Colonic mucosa (tissue), 4 donors: ENCODE data around the gene CCNY. TPM values are rescaled to one million over a fixed set of nuclear protein-coding genes. Genes with fewer than 3 reads are reported as not detected.

Experiments used
- DNase-seq: peaks from one replicate; pipeline ENCODE4 v3.0.0-alpha.2; 2020
- H3K27ac ChIP-seq: fragments of 200-600 bp; one replicate; pipeline ENCODE4 v1.8.0; 2021
- H3K27me3 ChIP-seq: fragments of 200-600 bp; one replicate; pipeline ENCODE4 v1.8.0; 2021
- H3K36me3 ChIP-seq: fragments of 200-600 bp; one replicate; pipeline ENCODE4 v1.8.0; 2021
- H3K4me1 ChIP-seq: fragments of 200-600 bp; one replicate; pipeline ENCODE4 v1.8.0; 2021; ENCODE audit warnings: mild to moderate bottlenecking
- H3K4me3 ChIP-seq: fragments of 200-600 bp; one replicate; pipeline ENCODE4 v1.8.0; 2021
- H3K9ac ChIP-seq, 2 donors: one replicate each; pipeline ENCODE4 v1.7.0; 2013; ENCODE audit warnings: control low read depth in 2 of 2, low read depth in 2 of 2, low read length in 2 of 2
- H3K9me3 ChIP-seq: fragments of 200-600 bp; one replicate; pipeline ENCODE4 v1.8.0; 2021
- intact Hi-C: fragments of 100-400 bp; cut with DNase I; formaldehyde crosslinking; loops from one replicate; pipeline ENCODE4 v1.14.1; 2022
- total RNA-seq, 2 donors: library from RNA; stranded (reverse); fragmentation: NEBNext Ultra II Directional in 1 of 2; extraction: Animal tissue kit (Norgen Biotek cat#: 25700) in 1 of 2; gene quantifications; one replicate each; pipeline ENCODE4 v1.2.1, GENCODE V29; 2021
- TF ChIP-seq, protein P1 (sequence below): fragments of 200-600 bp; IDR thresholded peaks from one replicate; pipeline ENCODE4 v1.8.0; 2022; ENCODE audit warnings: antibody characterized with exemption, mild to moderate bottlenecking
- donor health status: healthy.
- donor health status: DM: no; HTN: no; CAD: no.
- donor health status: DM: no; HTN: no; CAD: no.

The CCNY gene
- total RNA-seq, 2 donors from 2014 or later = 43.5 to 68.6 TPM

DNA sequence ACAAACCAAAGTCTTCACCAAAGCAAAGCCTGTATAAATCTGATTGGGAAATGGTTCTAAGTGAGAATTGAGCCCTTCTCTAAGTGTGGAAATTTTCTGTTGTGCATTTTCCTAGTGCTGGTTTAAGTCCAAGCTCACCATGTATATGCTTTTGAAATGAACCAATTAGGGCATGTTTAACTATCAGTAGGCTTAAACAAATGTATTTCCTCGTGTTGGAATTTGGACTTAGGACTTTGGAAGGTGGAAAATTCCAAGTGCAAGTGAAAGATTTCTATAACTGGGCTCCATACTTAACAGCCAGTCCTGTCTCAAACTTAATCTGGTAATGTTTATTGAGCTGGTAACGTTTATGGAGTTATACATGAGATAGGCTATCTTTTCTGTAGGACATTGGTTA lies 28.5 kb downstream of the CCNY start:
- TF ChIP-seq, protein P1, sequence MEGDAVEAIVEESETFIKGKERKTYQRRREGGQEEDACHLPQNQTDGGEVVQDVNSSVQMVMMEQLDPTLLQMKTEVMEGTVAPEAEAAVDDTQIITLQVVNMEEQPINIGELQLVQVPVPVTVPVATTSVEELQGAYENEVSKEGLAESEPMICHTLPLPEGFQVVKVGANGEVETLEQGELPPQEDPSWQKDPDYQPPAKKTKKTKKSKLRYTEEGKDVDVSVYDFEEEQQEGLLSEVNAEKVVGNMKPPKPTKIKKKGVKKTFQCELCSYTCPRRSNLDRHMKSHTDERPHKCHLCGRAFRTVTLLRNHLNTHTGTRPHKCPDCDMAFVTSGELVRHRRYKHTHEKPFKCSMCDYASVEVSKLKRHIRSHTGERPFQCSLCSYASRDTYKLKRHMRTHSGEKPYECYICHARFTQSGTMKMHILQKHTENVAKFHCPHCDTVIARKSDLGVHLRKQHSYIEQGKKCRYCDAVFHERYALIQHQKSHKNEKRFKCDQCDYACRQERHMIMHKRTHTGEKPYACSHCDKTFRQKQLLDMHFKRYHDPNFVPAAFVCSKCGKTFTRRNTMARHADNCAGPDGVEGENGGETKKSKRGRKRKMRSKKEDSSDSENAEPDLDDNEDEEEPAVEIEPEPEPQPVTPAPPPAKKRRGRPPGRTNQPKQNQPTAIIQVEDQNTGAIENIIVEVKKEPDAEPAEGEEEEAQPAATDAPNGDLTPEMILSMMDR = no peak
- Histone ChIP-seq H3K4me1 (no peaks in the 10 kb centered on the region), H3K9me3 (no peaks in the 10 kb centered on the region), H3K9ac (no peak overlapping the region), H3K36me3 (no peaks in the 10 kb centered on the region), H3K27ac (peak overlapping the region; percentile 39), H3K4me3 (no peak overlapping the region), H3K27me3 (no peaks in the 10 kb centered on the region)
- intact Hi-C loops = no loop called here
- DNase-seq = peak; percentile 40

DNA sequence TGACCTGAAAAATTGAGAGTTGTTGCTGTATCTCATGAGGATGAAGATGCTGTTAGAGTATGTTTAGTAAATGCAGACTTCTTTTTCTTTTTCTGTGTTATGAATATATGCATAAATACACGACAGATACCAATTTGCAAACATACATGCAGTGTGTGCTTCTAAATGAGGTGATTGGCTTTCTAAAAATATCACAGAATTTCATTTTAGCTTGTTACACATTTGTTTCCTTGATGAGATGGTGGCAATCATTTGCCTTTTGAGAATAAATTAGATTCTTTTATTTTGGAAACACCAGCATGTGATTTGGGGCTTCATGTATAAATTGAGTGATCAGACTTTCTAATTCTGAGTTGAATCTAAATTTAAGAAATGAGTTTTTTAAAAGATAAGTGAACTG lies 29.7 kb downstream of the CCNY start:
- H3K4me1 ChIP-seq = no peaks in the 10 kb centered on the region
- TF ChIP-seq, protein P1 = no peak
- no peaks in the 10 kb centered on the region for H3K9me3 ChIP-seq
- no peak overlapping the region for H3K9ac ChIP-seq
- no peaks in the 10 kb centered on the region for H3K27me3 ChIP-seq
- no peak for DNase-seq
- H3K27ac ChIP-seq = no peak overlapping the region
- intact Hi-C loops = no loop called here
- H3K4me3 ChIP-seq = no peak overlapping the region
- H3K36me3 ChIP-seq = no peaks in the 10 kb centered on the region

DNA sequence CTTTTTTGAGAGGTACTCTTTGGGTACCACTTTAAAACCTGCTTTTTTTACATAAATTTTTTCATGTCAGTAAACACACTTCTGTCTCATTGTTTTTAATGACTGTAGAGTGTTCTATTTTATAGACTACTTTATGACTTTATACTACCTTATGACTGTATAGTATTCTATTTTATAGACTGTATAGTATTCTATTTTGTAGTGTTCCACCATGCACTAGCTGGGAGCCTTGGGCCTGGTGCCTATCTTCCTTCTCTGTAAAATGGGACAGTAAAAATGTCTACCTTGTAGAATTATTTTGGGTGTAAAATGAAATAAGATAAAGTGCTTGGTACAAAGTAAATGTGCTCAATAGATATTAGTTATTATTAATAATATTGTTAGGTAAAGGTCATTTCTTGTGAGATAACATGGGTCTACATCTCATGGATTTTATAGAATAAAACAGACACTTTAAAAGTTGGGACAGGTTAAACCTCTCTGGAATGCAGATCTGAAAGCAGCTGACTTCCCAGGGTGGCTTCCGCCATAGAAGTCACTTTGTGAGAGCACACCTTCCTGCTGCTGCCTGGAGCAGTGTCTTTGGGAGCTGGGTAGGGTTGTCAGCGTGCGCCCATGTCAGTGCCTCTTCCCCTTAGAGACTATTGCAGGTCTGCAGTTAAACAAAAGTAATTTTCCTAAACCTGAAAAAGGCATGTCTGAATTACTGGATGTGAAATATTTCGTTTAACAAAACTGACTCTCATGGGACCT lies 31.0 kb downstream of the CCNY start:
- TF ChIP-seq, protein P1 = no peak
- H3K27ac ChIP-seq = no peak overlapping the region
- DNase-seq = no peak
- H3K9ac ChIP-seq = no peak overlapping the region
- no peaks in the 10 kb centered on the region for H3K27me3 ChIP-seq
- intact Hi-C loops = no loop called here
- no peaks in the 10 kb centered on the region for H3K36me3 ChIP-seq
- no peaks in the 10 kb centered on the region for H3K4me1 ChIP-seq
- no peaks in the 10 kb centered on the region for H3K9me3 ChIP-seq
- H3K4me3 ChIP-seq = no peak overlapping the region

DNA sequence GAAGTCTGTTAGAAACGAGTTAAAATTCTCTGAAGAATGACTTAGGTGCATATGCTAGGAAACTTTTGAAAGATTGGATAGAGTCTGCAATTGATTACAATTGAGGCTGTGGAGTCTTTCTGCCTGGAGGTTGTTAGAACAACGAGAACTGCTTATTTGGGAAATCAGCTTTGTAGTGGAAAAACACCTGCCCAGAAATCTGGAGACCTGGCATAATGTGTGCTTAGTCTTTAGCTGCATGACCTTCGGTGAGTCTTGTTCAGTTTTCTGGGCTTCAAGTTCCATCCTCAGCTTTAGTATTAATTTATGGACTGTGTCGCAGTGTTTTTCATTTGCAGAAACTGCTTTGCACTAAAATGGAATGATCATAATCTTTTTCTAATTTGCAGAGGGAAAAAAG lies 31.7 kb downstream of the CCNY start:
- H3K27ac ChIP-seq = no peak overlapping the region

DNA sequence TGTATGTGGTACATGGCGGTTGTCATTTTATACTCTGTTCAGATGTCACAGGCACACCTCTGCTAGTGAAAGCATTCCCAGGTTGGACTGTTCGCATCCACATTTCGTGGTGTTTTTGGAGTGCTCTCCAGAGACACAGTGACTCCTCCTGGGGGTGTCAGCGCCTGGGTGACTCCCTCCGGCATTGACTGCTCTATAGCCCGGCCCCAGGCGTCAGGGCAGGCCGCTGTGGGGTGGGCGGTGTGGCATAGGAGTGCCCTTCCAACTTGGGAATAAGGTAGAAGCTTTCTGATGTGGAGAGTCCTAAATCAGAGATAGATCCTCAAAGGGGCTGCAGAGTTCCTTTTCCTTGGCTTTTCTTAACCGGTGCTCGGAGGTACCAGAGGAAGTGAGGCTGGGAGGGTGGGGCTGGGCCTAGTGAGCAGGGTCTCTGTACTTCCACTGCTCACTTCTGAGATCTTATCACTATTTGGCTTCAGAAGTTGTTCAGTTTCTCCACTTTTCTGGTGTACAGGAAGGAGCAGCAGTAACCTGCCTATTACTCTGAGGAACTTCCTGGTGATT lies 32.3 kb downstream of the CCNY start:
- intact Hi-C loops = no loop called here
- Histone ChIP-seq H3K9me3 (no peaks in the 10 kb centered on the region), H3K27ac (no peak overlapping the region), H3K4me3 (no peak overlapping the region), H3K4me1 (no peaks in the 10 kb centered on the region), H3K36me3 (no peaks in the 10 kb centered on the region), H3K27me3 (no peaks in the 10 kb centered on the region), H3K9ac (no peak overlapping the region)
- DNase-seq = no peak
- TF ChIP-seq, protein P1 = no peak

More for the DNA sequence above, 31.7 kb downstream of the CCNY start:
- Histone ChIP-seq H3K27me3 (no peaks in the 10 kb centered on the region), H3K9me3 (no peaks in the 10 kb centered on the region), H3K4me3 (no peak overlapping the region), H3K9ac (no peak overlapping the region), H3K36me3 (no peaks in the 10 kb centered on the region), H3K4me1 (no peaks in the 10 kb centered on the region)
- no peak for DNase-seq
- intact Hi-C loops = no loop called here
- TF ChIP-seq, protein P1 = no peak
